ENCODE measurements around the gene ALDH3B1. TPM values are rescaled to one million over a fixed set of nuclear protein-coding genes. Genes with fewer than 3 reads are reported as not detected.

The ALDH3B1 gene
- total RNA-seq, 1 experiment from 2014 or later = not detected

- H3K56ac ChIP-seq (ENCODE audit: insufficient read length, low read depth, low read length) = no peak overlapping the region
- H4K20me1 ChIP-seq (ENCODE audit: control insufficient read depth, insufficient read depth, insufficient read length) = no peaks in the 10 kb centered on the region
- Mint-ChIP-seq H3K4me3 (no peak overlapping the region), H3K9me3 (peaks cover 0 to 5% of the 10 kb centered on the region in 2 experiments; a peak in 1 of 5 replicates), H3K27me3 (ENCODE audit: low read depth) (peaks cover 2% of the 10 kb centered on the region), H3K36me3 (ENCODE audit: insufficient read depth in 1 of 3, low read depth in 3 of 3) (no peaks in the 10 kb centered on the region; a peak in 1 of 7 replicates), H3K4me1 (peaks cover 16 to 36% of the 10 kb centered on the region in 2 experiments), H3K27ac (no peak overlapping the region)
- no peak overlapping the region for H2BK5ac ChIP-seq (ENCODE audit: insufficient read length, low read length)
- no peaks in the 10 kb centered on the region for H3K9me3 ChIP-seq (ENCODE audit: control insufficient read depth, low read depth, low read length)
- H2BK15ac ChIP-seq (ENCODE audit: low read depth, low read length) = no peak overlapping the region
- no peak overlapping the region for H2AK5ac ChIP-seq (ENCODE audit: insufficient read length, low read length)
- H3K4me1 ChIP-seq (ENCODE audit: insufficient read depth, low read length) = no peaks in the 10 kb centered on the region
- no peak overlapping the region for H3K9ac ChIP-seq (ENCODE audit: extremely low read depth, insufficient read length, low read length)
- H2BK20ac ChIP-seq (ENCODE audit: low read depth, low read length, poor library complexity, severe bottlenecking) = no peak overlapping the region
- no peak overlapping the region for H4K5ac ChIP-seq (ENCODE audit: insufficient read length, low read depth, low read length)
- no peak overlapping the region for H3K4ac ChIP-seq (ENCODE audit: low read depth, low read length)
- DNase-seq = no peak
- no peak overlapping the region for H3K18ac ChIP-seq (ENCODE audit: insufficient read length, low read depth, low read length)
- TF ChIP-seq CTCF (conservative IDR thresholded peaks at IDR 0.05) = no peak
- H3K79me1 ChIP-seq (ENCODE audit: insufficient read depth, low read depth, low read length, poor library complexity, severe bottlenecking) = no peaks in the 10 kb centered on the region
- H3K27ac ChIP-seq (ENCODE audit: insufficient read length, low read depth, low read length) = no peak overlapping the region
- H3K4me2 ChIP-seq (ENCODE audit: insufficient read depth, insufficient read length, low read length) = no peak overlapping the region
- H2BK120ac ChIP-seq (ENCODE audit: low read depth, low read length, poor library complexity, severe bottlenecking) = no peak overlapping the region
- no peak overlapping the region for H3T11ph ChIP-seq (ENCODE audit: low read length)
- H3K79me2 ChIP-seq (ENCODE audit: insufficient read depth, low read length) = no peaks in the 10 kb centered on the region
- H2BK12ac ChIP-seq (ENCODE audit: insufficient read length, low read depth, low read length) = no peak overlapping the region
- H2AFZ ChIP-seq (ENCODE audit: low read length) = no peak overlapping the region
- no peak overlapping the region for H4K8ac ChIP-seq (replicated peaks; ENCODE audit: insufficient read length, low read depth, low read length)
- no peaks in the 10 kb centered on the region for H3K23me2 ChIP-seq (ENCODE audit: insufficient read length, low read depth, low read length, poor library complexity, severe bottlenecking)
- H3K14ac ChIP-seq (ENCODE audit: insufficient read depth, low read length) = no peak overlapping the region; the same call in 1 of the 2 replicates
- WGBS (ENCODE audit: extremely low coverage, insufficient read length, low lambda C conversion rate) = no CpG with 5 or more reads among the region's 17 CpGs
- no peak overlapping the region for H3K23ac ChIP-seq (ENCODE audit: insufficient read length, low read depth, low read length)
- H3K27me3 ChIP-seq (ENCODE audit: insufficient read depth, low read length) = no peaks in the 10 kb centered on the region
- H4K91ac ChIP-seq (ENCODE audit: insufficient read length, low read depth, low read length) = no peak overlapping the region
Observed at GRCh38 chr11:68012044-68012842, 2.1 kb downstream of the ALDH3B1 start.

All from H9 (cell line).